Liver (tissue), 9 donors: ENCODE data around the gene FRMD6. TPM values are rescaled to one million over a fixed set of nuclear protein-coding genes. Genes with fewer than 3 reads are reported as not detected.

ENCODE experiments used
- DNase-seq: peaks from one replicate; pipeline ENCODE4 v3.0.0-alpha.2; 2017; ENCODE audit warnings: low spot score
- H3K27ac ChIP-seq, 2 donors: one replicate each; pipeline ENCODE4 v1.7.0; 2013; ENCODE audit warnings: inconsistent platforms in 2 of 2, low read length in 2 of 2, control low read depth in 1 of 2, low read depth in 1 of 2, mild to moderate bottlenecking in 1 of 2
- H3K27me3 ChIP-seq, 4 donors: one replicate each; pipeline versions ENCODE4 v1.6.1 to v1.7.0; 2013; ENCODE audit warnings: low read length in 3 of 4, inconsistent platforms in 1 of 4, mild to moderate bottlenecking in 1 of 4, moderate library complexity in 1 of 4; ENCODE audit not compliant: control insufficient read depth in 4 of 4, insufficient read depth in 4 of 4
- H3K36me3 ChIP-seq, 4 donors: one replicate each; pipeline versions ENCODE4 v1.6.1 to v1.7.0; 2013; ENCODE audit warnings: low read length in 3 of 4, mild to moderate bottlenecking in 3 of 4, low read depth in 1 of 4, moderate library complexity in 1 of 4; ENCODE audit not compliant: control insufficient read depth in 4 of 4, insufficient read depth in 3 of 4
- H3K4me1 ChIP-seq, 4 donors: one replicate each; pipeline versions ENCODE4 v1.6.1 to v1.7.0; 2013; ENCODE audit warnings: low read length in 3 of 4, mild to moderate bottlenecking in 3 of 4, moderate library complexity in 1 of 4; ENCODE audit not compliant: control insufficient read depth in 4 of 4, insufficient read depth in 4 of 4
- H3K4me3 ChIP-seq, 3 donors: one replicate each; pipeline versions ENCODE4 v1.6.1 to v1.7.0; 2013; ENCODE audit warnings: low read length in 3 of 3, control low read depth in 1 of 3, low read depth in 1 of 3, mild to moderate bottlenecking in 1 of 3
- H3K9ac ChIP-seq, 2 donors: one replicate each; pipeline ENCODE4 v1.7.0; 2013; ENCODE audit warnings: low read length in 2 of 2, mild to moderate bottlenecking in 2 of 2, moderate library complexity in 2 of 2, control low read depth in 1 of 2, low read depth in 1 of 2
- H3K9me3 ChIP-seq, 4 donors: one replicate each; pipeline versions ENCODE4 v1.6.1 to v1.7.0; 2013; ENCODE audit warnings: low read length in 3 of 4; ENCODE audit not compliant: control insufficient read depth in 4 of 4
- EGR1 ChIP-seq, 2 donors: IDR thresholded peaks; 2 replicates each; pipeline ENCODE4 v1.6.1; 2016 to 2018; ENCODE audit warnings: antibody characterized with exemption in 2 of 2, low read depth in 2 of 2
- FOXA1 ChIP-seq: IDR thresholded peaks from 2 replicates; pipeline ENCODE4 v1.6.1; 2016; ENCODE audit warnings: antibody characterized with exemption
- GABPA ChIP-seq, 2 donors: IDR thresholded peaks in 1 of 2; conservative IDR thresholded peaks in 1 of 2; 2 replicates each; pipeline ENCODE4 v1.6.1; 2016; ENCODE audit warnings: antibody characterized with exemption in 2 of 2, mild to moderate bottlenecking in 1 of 2, moderate library complexity in 1 of 2
- HNF4A ChIP-seq, 2 donors: conservative IDR thresholded peaks; 2 replicates each; pipeline ENCODE4 v1.6.1; 2016; ENCODE audit warnings: antibody characterized with exemption in 2 of 2, mild to moderate bottlenecking in 2 of 2
- HNF4G ChIP-seq: IDR thresholded peaks from 2 replicates; pipeline ENCODE4 v1.6.1; 2016; ENCODE audit warnings: antibody characterized with exemption
- JUND ChIP-seq, 2 donors: IDR thresholded peaks; 2 replicates each; pipeline ENCODE4 v1.6.1; 2016; ENCODE audit warnings: antibody characterized with exemption in 2 of 2
- NR2F2 ChIP-seq: IDR thresholded peaks from 2 replicates; pipeline ENCODE4 v1.6.1; 2016; ENCODE audit warnings: antibody characterized with exemption
- RAD21 ChIP-seq, 2 donors: IDR thresholded peaks; 2 replicates each; pipeline ENCODE4 v1.6.1; 2016; ENCODE audit warnings: antibody characterized with exemption in 2 of 2, mild to moderate bottlenecking in 2 of 2
- REST ChIP-seq: IDR thresholded peaks from 2 replicates; pipeline ENCODE4 v1.6.1; 2016; ENCODE audit warnings: antibody characterized with exemption, mild to moderate bottlenecking
- RXRA ChIP-seq, 2 donors: IDR thresholded peaks; 2 replicates each; pipeline ENCODE4 v1.6.1; 2017 to 2018; ENCODE audit warnings: antibody characterized with exemption in 2 of 2, mild to moderate bottlenecking in 1 of 2
- SP1 ChIP-seq: IDR thresholded peaks from 2 replicates; pipeline ENCODE4 v1.6.1; 2018; ENCODE audit warnings: antibody characterized with exemption, mild to moderate bottlenecking
- TAF1 ChIP-seq: conservative IDR thresholded peaks from 2 replicates; pipeline ENCODE4 v1.6.1; 2016; ENCODE audit warnings: antibody characterized with exemption, mild to moderate bottlenecking
- YY1 ChIP-seq: IDR thresholded peaks from 2 replicates; pipeline ENCODE4 v1.6.1; 2016; ENCODE audit warnings: antibody characterized with exemption, mild to moderate bottlenecking
- ZBTB33 ChIP-seq: IDR thresholded peaks from 2 replicates; pipeline ENCODE4 v1.6.1; 2016; ENCODE audit warnings: antibody characterized with exemption
- WGBS: extraction: QIAGEN DNeasy Blood & Tissue Kit; methylation state at CpG from one replicate; pipeline ENCODE4 v1.1.7; 2013; 5-methylcytosine and 5-hydroxymethylcytosine counted together
- polyA plus RNA-seq, 2 donors: library from polyadenylated mRNA; stranded (reverse) in 1 of 2; unstranded in 1 of 2; fragments of 200-250 nt in 1 of 2; fragments of >200 nt in 1 of 2; fragmentation: Nextera tagmentation in 1 of 2; extraction: Ambion mirVana in 1 of 2; gene quantifications; one replicate each; pipeline versions ENCODE4 v1.2.1 to v1.2.3, GENCODE V29; 2013 to 2015
- total RNA-seq, 2 donors: library from RNA; depleted of rRNA; stranded (reverse); fragments of >200 nt; gene quantifications; one replicate each; pipeline ENCODE4 v1.2.3, GENCODE V29; 2014
- TF ChIP-seq, protein P1 (sequence below): IDR thresholded peaks from 2 replicates; pipeline ENCODE4 v1.6.1; 2016; ENCODE audit warnings: antibody characterized with exemption
- TF ChIP-seq, protein P2 (sequence below): IDR thresholded peaks from 2 replicates; pipeline ENCODE4 v1.6.1; 2016; ENCODE audit warnings: antibody characterized with exemption
- donor health status: healthy.
- donor health status: healthy.
- donor health status: healthy.
- donor health status: healthy.
- donor health status: healthy.

FRMD6 gene
- total and polyA plus RNA-seq, 4 donors: 2.4 to 10.0 (median 3.4) TPM

DNA sequence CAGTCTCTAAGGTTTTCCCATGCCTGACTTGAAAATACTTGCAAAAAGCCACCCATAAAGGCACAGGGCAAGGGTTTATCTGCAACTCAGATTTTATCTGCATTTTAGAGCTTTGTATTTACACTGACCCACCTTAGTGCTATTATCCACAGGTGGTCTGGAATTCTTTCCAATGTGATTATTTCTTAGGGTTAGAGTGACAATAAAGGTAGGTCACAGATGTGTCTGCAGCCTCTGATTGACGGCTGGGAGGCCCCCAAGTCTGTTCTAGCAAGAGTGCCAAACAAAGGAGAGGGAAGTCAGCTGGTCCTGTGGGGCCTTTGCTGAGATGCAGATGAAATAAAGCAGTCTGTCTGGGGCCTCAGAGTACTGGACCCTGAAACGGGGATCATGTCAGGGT lies 64.0 kb downstream of the FRMD6 start:
- 84% methylated on average over 2 of the region's 2 CpGs for WGBS
- Histone ChIP-seq H3K27ac (no peak overlapping the region), H3K36me3 (peaks cover 0 to 27% (median 16%) of the 10 kb centered on the region in 4 donors), H3K9me3 (no peaks in the 10 kb centered on the region), H3K9ac (no peak overlapping the region), H3K4me1 (no peaks in the 10 kb centered on the region), H3K27me3 (no peaks in the 10 kb centered on the region), H3K4me3 (no peak overlapping the region)
- TF ChIP-seq GABPA (IDR thresholded peaks at IDR 0.05 in 1 of 2, conservative IDR thresholded peaks at IDR 0.05 in 1 of 2) (no peak), RXRA (IDR thresholded peaks at IDR 0.05) (no peak), HNF4G (no peak), RAD21 (IDR thresholded peaks at IDR 0.05) (no peak), TAF1 (no peak), FOXA1 (no peak), JUND (IDR thresholded peaks at IDR 0.05) (no peak), EGR1 (IDR thresholded peaks at IDR 0.05; ENCODE audit: low read depth in 2 of 2) (no peak), HNF4A (conservative IDR thresholded peaks at IDR 0.05) (no peak), NR2F2 (no peak)
- TF ChIP-seq, protein P1, sequence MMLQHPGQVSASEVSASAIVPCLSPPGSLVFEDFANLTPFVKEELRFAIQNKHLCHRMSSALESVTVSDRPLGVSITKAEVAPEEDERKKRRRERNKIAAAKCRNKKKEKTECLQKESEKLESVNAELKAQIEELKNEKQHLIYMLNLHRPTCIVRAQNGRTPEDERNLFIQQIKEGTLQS: no peak
- TF ChIP-seq, protein P2, sequence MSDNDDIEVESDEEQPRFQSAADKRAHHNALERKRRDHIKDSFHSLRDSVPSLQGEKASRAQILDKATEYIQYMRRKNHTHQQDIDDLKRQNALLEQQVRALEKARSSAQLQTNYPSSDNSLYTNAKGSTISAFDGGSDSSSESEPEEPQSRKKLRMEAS: no peak
- no peak for DNase-seq

GRCh38 chr14:51716610-51717009 lies 64.9 kb downstream of the FRMD6 start:
- no peak for DNase-seq
- Histone ChIP-seq H3K27me3 (no peaks in the 10 kb centered on the region), H3K36me3 (peaks cover 0 to 27% (median 16%) of the 10 kb centered on the region in 4 donors), H3K27ac (no peak overlapping the region), H3K9me3 (no peaks in the 10 kb centered on the region), H3K9ac (no peak overlapping the region), H3K4me3 (no peak overlapping the region), H3K4me1 (no peaks in the 10 kb centered on the region)
- TF ChIP-seq EGR1 (IDR thresholded peaks at IDR 0.05; ENCODE audit: low read depth in 2 of 2) (no peak), JUND (IDR thresholded peaks at IDR 0.05) (no peak), ZBTB33 (no peak), SP1 (no peak), NR2F2 (no peak), REST (no peak), GABPA (IDR thresholded peaks at IDR 0.05 in 1 of 2, conservative IDR thresholded peaks at IDR 0.05 in 1 of 2) (no peak), YY1 (no peak), RXRA (IDR thresholded peaks at IDR 0.05) (no peak)
- TF ChIP-seq, protein P1: no peak
- WGBS: 74% methylated on average over 6 of the region's 6 CpGs
